HepG2 (cell line): ENCODE measurements around the gene UCN2. TPM values are rescaled to one million over a fixed set of nuclear protein-coding genes. Genes with fewer than 3 reads are reported as not detected.

ENCODE experiments used
- FOXA1 ChIP-seq, 2 experiments: fragments of 450-650 bp in 1 of 2; sonication (generic) in 1 of 2; formaldehyde crosslinking in 1 of 2; IDR thresholded peaks; 2 replicates each; pipeline versions ENCODE4 v1.4.0 to v1.6.1; 2016 to 2020; ENCODE audit warnings: missing genetic modification reagents in 1 of 2
- GABPA ChIP-seq, 2 experiments: IDR thresholded peaks; 2 replicates each; pipeline ENCODE4 v1.6.1; 2011 to 2016; ENCODE audit warnings: low read depth in 2 of 2, low read length in 1 of 2, missing biosample characterization in 1 of 2, missing genetic modification characterization in 1 of 2
- GABPB1 ChIP-seq: IDR thresholded peaks from 2 replicates; pipeline ENCODE4 v1.6.1; 2016; ENCODE audit warnings: mild to moderate bottlenecking, missing genetic modification reagents, moderate library complexity, missing compliant biosample characterization
- HDAC2 ChIP-seq: sonication (generic); formaldehyde crosslinking; IDR thresholded peaks from 2 replicates; pipeline ENCODE4 v1.4.0; 2020; ENCODE audit warnings: missing genetic modification reagents
- ISL2 ChIP-seq: sonication (generic); formaldehyde crosslinking; IDR thresholded peaks from 2 replicates; pipeline ENCODE4 v1.5.0; 2020; ENCODE audit warnings: missing genetic modification reagents
- KAT8 ChIP-seq: IDR thresholded peaks from 2 replicates; pipeline ENCODE4 v1.6.1; 2016; ENCODE audit warnings: missing genetic modification reagents, missing compliant biosample characterization
- KLF13 ChIP-seq: sonication (generic); formaldehyde crosslinking; IDR thresholded peaks from 2 replicates; pipeline ENCODE4 v1.4.0; 2020; ENCODE audit warnings: mild to moderate bottlenecking, missing genetic modification reagents
- MIER2 ChIP-seq: IDR thresholded peaks from 2 replicates; pipeline ENCODE4 v1.6.1; 2016; ENCODE audit warnings: missing biosample characterization, missing genetic modification reagents
- NPAS2 ChIP-seq: sonication (generic); formaldehyde crosslinking; IDR thresholded peaks from 2 replicates; pipeline ENCODE4 v1.8.0; 2022; ENCODE audit warnings: mild to moderate bottlenecking, missing genetic modification reagents, borderline replicate concordance
- PAF1 ChIP-seq: IDR thresholded peaks from 2 replicates; pipeline ENCODE4 v1.6.1; 2016; ENCODE audit warnings: missing genetic modification reagents, missing compliant biosample characterization
- SNAI1 ChIP-seq: sonication (generic); formaldehyde crosslinking; IDR thresholded peaks from 2 replicates; pipeline ENCODE4 v1.5.0; 2020; ENCODE audit warnings: mild to moderate bottlenecking, missing genetic modification reagents, borderline replicate concordance
- SP5 ChIP-seq: IDR thresholded peaks from 2 replicates; pipeline ENCODE4 v1.6.1; 2016; ENCODE audit warnings: low read depth, borderline replicate concordance
- STAT5B ChIP-seq: sonication (generic); formaldehyde crosslinking; IDR thresholded peaks from 2 replicates; pipeline ENCODE4 v1.4.0; 2020; ENCODE audit warnings: missing genetic modification reagents
- TBX2 ChIP-seq: sonication (generic); formaldehyde crosslinking; IDR thresholded peaks from 2 replicates; pipeline ENCODE4 v1.5.0; 2020; ENCODE audit warnings: missing genetic modification reagents, mild to moderate bottlenecking, borderline replicate concordance
- WIZ ChIP-seq: sonication (generic); formaldehyde crosslinking; IDR thresholded peaks from 2 replicates; pipeline ENCODE4 v1.5.1; 2020; ENCODE audit warnings: mild to moderate bottlenecking, missing genetic modification reagents
- ZFP90 ChIP-seq: sonication (generic); formaldehyde crosslinking; IDR thresholded peaks from 2 replicates; pipeline ENCODE4 v1.8.0; 2022; ENCODE audit warnings: missing genetic modification reagents, mild to moderate bottlenecking, inconsistent platforms, borderline replicate concordance
- ZNF234 ChIP-seq: sonication (generic); formaldehyde crosslinking; conservative IDR thresholded peaks from 2 replicates; pipeline ENCODE4 v1.5.1; 2020; ENCODE audit warnings: mild to moderate bottlenecking, missing genetic modification reagents
- ZNF30 ChIP-seq: sonication (generic); formaldehyde crosslinking; IDR thresholded peaks from 2 replicates; pipeline ENCODE4 v1.5.0; 2020; ENCODE audit warnings: mild to moderate bottlenecking, missing genetic modification reagents
- ZNF572 ChIP-seq: sonication (generic); formaldehyde crosslinking; IDR thresholded peaks from 2 replicates; pipeline ENCODE4 v1.5.1; 2020; ENCODE audit warnings: mild to moderate bottlenecking, missing genetic modification reagents
- ZNF772 ChIP-seq: sonication (generic); formaldehyde crosslinking; IDR thresholded peaks from 2 replicates; pipeline ENCODE4 v1.5.0; 2020; ENCODE audit warnings: mild to moderate bottlenecking, missing genetic modification reagents
- ZNF83 ChIP-seq: sonication (generic); formaldehyde crosslinking; IDR thresholded peaks from 2 replicates; pipeline ENCODE4 v1.4.0; 2020; ENCODE audit warnings: missing genetic modification reagents, mild to moderate bottlenecking, borderline replicate concordance
- ZSCAN21 ChIP-seq: sonication (generic); formaldehyde crosslinking; IDR thresholded peaks from 2 replicates; pipeline ENCODE4 v1.8.0; 2022; ENCODE audit warnings: mild to moderate bottlenecking, missing genetic modification reagents, moderate library complexity, borderline replicate concordance
- polyA plus RNA-seq, 8 experiments: library from polyadenylated mRNA; depleted of rRNA in 3 of 8; stranded (reverse) in 7 of 8; unstranded in 1 of 8; fragments of >200 nt; fragmentation: Illumina TruSeq in 4 of 8; extraction: Trizol in 4 of 8; gene quantifications; 2 replicates each; pipeline versions ENCODE4 v1.2.1 to v1.2.3, GENCODE V29; 2011 to 2016; ENCODE audit warnings: low read depth in 4 of 8, missing spikeins in 1 of 8, mixed read lengths in 1 of 8; ENCODE audit not compliant: insufficient read depth in 1 of 8
- total RNA-seq, 5 experiments: library from RNA; depleted of rRNA; stranded (reverse); fragments of >200 nt; fragmentation: Illumina TruSeq; extraction: Trizol; gene quantifications; 2 replicates each; pipeline ENCODE4 v1.2.3, GENCODE V29; 2016; ENCODE audit warnings: low read depth in 1 of 5
- TF ChIP-seq, protein P1 (sequence below): sonication (generic); formaldehyde crosslinking; IDR thresholded peaks from 2 replicates; pipeline ENCODE4 v1.8.0; 2023; ENCODE audit warnings: mild to moderate bottlenecking, missing genetic modification reagents
- TF ChIP-seq, protein P2 (sequence below): sonication (generic); formaldehyde crosslinking; IDR thresholded peaks from 2 replicates; pipeline ENCODE4 v1.8.1; 2023; ENCODE audit warnings: missing genetic modification reagents, mild to moderate bottlenecking, borderline replicate concordance
- TF ChIP-seq, protein P3 (sequence below): sonication (generic); formaldehyde crosslinking; IDR thresholded peaks from 2 replicates; pipeline ENCODE4 v1.8.1; 2023; ENCODE audit warnings: mild to moderate bottlenecking, missing genetic modification reagents

The UCN2 gene
- total and polyA plus RNA-seq, 2 of the 13 experiments (the other 11 are each of a cell fraction or from before 2014, with no cell fraction given), result 0.07 to 1.5 TPM

DNA sequence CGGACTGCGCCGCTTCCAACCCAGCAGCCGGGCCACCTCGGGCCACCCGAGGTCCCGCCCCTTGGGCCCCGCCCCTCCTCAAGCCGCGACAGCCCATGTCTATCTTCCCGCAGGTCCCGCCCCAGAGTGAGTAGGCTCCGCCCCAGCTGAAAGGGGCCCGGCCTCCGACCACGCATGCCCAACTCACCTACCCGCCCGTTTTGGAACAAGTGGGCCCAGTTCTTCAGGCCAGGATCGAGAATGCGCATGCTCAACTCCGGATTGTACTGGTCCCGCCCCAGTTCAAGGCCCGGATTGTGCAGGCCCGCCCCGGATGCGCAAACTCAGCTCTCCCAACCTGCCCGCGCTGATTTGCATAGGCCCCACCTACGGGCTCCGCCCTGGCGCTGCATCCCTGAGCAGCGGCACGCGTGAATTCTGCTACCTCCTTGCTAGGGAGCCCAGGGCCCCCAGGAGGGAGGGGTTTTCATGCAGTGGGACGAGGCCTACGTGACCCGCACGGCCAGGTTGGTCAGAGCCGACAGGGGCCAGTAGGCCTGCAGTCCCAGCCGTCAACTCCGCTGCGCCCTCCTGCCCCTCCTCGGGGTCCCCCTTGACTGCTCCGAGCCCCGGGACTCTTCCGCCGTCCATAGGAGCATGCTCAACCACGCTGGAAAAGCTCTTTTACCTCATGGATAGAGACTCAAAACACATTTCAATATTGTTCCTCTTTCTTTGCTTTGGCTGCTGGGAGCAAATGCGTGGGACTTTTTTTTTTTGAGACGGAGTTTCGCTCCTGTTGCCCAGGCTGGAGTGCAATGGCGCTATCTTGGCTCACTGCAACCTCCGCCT lies 6.6 kb downstream of the UCN2 start, which contains the start of gene PFKFB4 (continued):
- no peak; the same call in 1 of the 2 replicates for TF ChIP-seq ZFP90 (CRISPR knock-in tag)
- no peak for TF ChIP-seq GABPA (IDR thresholded peaks at IDR 0.05; ENCODE audit: low read depth, low read length)
- no peak; the same call in 1 of the 2 replicates for TF ChIP-seq GABPA (CRISPR knock-in tag; IDR thresholded peaks at IDR 0.05; ENCODE audit: low read depth)
- TF ChIP-seq ZNF772, result peak; percentile 97
- no peak for TF ChIP-seq ZNF30 (CRISPR knock-in tag)
- TF ChIP-seq ISL2, result no peak; the same call in 1 of the 2 replicates
- peak; percentile 76 for TF ChIP-seq KAT8 (CRISPR knock-in tag)
- no peak for TF ChIP-seq PAF1
- TF ChIP-seq, protein P1, sequence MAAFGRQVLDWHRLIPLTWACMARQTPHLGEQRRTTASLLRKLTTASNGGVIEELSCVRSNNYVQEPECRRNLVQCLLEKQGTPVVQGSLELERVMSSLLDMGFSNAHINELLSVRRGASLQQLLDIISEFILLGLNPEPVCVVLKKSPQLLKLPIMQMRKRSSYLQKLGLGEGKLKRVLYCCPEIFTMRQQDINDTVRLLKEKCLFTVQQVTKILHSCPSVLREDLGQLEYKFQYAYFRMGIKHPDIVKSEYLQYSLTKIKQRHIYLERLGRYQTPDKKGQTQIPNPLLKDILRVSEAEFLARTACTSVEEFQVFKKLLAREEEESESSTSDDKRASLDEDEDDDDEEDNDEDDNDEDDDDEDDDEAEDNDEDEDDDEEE, result 0 out of 2 replicates have a peak, but pooled peaks have one; percentile 55
- TF ChIP-seq GABPB1 (CRISPR knock-in tag), result peak; percentile 74
- TF ChIP-seq, protein P2, sequence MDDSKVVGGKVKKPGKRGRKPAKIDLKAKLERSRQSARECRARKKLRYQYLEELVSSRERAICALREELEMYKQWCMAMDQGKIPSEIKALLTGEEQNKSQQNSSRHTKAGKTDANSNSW, result no peak
- no peak for TF ChIP-seq ZNF234 (CRISPR knock-in tag)
- peak; percentile 84; the same call in 1 of the 2 replicates for TF ChIP-seq ZNF572 (CRISPR knock-in tag)
- TF ChIP-seq, protein P3, sequence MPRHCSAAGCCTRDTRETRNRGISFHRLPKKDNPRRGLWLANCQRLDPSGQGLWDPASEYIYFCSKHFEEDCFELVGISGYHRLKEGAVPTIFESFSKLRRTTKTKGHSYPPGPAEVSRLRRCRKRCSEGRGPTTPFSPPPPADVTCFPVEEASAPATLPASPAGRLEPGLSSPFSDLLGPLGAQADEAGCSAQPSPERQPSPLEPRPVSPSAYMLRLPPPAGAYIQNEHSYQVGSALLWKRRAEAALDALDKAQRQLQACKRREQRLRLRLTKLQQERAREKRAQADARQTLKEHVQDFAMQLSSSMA (CRISPR knock-in tag), result 0 out of 2 replicates have a peak, but pooled peaks have one; percentile 74
- TF ChIP-seq SP5 (CRISPR knock-in tag), result peak; percentile 99
- TF ChIP-seq MIER2 (CRISPR knock-in tag), result peak; percentile 65; the same call in 1 of the 2 replicates
- 0 out of 2 replicates have a peak, but pooled peaks have one; percentile 23 for TF ChIP-seq STAT5B
- peak; percentile 93 for TF ChIP-seq HDAC2
- no peak for TF ChIP-seq KLF13 (CRISPR knock-in tag)
- TF ChIP-seq NPAS2 (CRISPR knock-in tag), result no peak
- no peak for TF ChIP-seq ZNF83 (CRISPR knock-in tag)
- TF ChIP-seq WIZ, result no peak
- TF ChIP-seq ZSCAN21 (CRISPR knock-in tag), result no peak; the same call in 1 of the 2 replicates
- peak; percentile 90 for TF ChIP-seq TBX2
- TF ChIP-seq FOXA1 (IDR thresholded peaks at IDR 0.05), result no peak
- 0 out of 2 replicates have a peak, but pooled peaks have one; percentile 2 for TF ChIP-seq FOXA1 (CRISPR knock-in tag; IDR thresholded peaks at IDR 0.05)
- no peak for TF ChIP-seq SNAI1 (CRISPR knock-in tag)
